ENCODE data around the gene MTCL1.

Gene MTCL1

GRCh38 chr18:8726963-8727705 lies 21.8 kb downstream of the MTCL1 start:
- no peak for DNase-seq
- in situ Hi-C loops (cut with HindIII; ENCODE audit: low pct_ligation_motif_present, low pct_unique_long_range_greater_than_20kb, low sequenced_read_pairs): no loop called here

DNA sequence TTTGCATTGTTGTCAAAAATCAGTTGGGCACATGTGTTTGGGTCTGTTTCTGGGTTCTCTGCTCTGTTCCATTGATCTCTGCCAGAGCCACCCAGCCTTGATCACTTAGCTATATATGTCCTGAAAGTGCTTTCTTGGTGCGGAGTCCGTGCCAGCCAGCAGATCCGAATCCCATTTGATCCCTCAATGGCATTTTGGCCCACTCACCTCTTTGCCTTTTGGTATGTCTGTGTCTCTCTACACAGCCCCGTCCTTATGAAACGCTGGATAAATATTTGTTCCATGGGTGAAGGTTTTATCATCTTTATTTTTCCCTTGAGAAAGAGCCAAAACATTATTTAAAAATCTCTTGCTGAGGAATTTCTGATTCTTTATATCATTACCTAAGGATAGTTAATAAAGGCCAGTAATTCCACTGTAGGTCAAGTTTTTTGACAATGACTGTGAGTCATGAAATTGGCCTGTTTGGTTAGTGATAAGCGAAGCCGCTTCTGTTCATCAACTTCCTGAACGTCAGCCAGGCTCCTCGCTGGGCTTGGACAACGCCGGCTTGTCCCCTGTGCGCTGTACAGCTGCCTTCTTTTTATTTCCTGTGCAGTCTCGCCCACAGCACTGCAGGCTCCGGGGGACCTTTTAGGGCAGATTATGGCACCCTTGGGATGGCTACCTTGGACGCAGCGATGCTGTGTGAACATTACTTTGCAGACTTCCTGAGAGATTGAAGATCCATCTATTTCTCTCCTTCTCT lies 24.9 kb downstream of the MTCL1 start:
- peak; percentile 80 for DNase-seq
- in situ Hi-C loops (cut with HindIII; ENCODE audit: low pct_ligation_motif_present, low pct_unique_long_range_greater_than_20kb, low sequenced_read_pairs): no loop called here

GRCh38 chr18:8732442-8733360 lies 27.3 kb downstream of the MTCL1 start:
- in situ Hi-C loops (cut with HindIII; ENCODE audit: low pct_ligation_motif_present, low pct_unique_long_range_greater_than_20kb, low sequenced_read_pairs): no loop called here
- DNase-seq: no peak

GRCh38 chr18:8734496-8734895 lies 29.1 kb downstream of the MTCL1 start:
- in situ Hi-C loops (cut with HindIII; ENCODE audit: low pct_ligation_motif_present, low pct_unique_long_range_greater_than_20kb, low sequenced_read_pairs): no loop called here
- DNase-seq: no peak

GRCh38 chr18:8735274-8735673 lies 29.9 kb downstream of the MTCL1 start:
- in situ Hi-C loops (cut with HindIII; ENCODE audit: low pct_ligation_motif_present, low pct_unique_long_range_greater_than_20kb, low sequenced_read_pairs): no loop called here
- DNase-seq: no peak

- in situ Hi-C loops (cut with HindIII; ENCODE audit: low pct_ligation_motif_present, low pct_unique_long_range_greater_than_20kb, low sequenced_read_pairs): no loop called here
- no peak for DNase-seq
These were observed 35.8 kb downstream of the MTCL1 start for GRCh38 chr18:8741117-8741516.

DNA sequence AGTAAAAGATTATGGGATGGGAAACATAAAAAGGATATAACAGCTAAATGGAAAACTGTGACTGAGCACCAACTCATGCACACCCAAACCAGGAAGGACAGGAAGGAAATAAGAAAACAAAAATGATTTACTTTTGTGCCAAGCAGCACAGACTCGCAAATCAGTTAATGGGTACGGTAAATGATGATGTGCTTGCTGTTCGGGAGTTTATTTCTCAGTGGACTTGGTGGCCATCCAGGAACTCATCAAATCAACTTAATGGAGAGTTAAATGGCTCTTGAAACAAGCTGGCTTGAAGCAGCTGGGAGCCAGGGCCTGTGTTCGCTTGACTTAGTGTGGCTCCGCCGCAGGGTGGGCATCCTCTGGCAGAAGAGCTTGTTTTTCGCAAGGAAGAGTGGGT lies 36.2 kb downstream of the MTCL1 start:
- in situ Hi-C loops (cut with HindIII; ENCODE audit: low pct_ligation_motif_present, low pct_unique_long_range_greater_than_20kb, low sequenced_read_pairs): no loop called here
- no peak for DNase-seq

DNA sequence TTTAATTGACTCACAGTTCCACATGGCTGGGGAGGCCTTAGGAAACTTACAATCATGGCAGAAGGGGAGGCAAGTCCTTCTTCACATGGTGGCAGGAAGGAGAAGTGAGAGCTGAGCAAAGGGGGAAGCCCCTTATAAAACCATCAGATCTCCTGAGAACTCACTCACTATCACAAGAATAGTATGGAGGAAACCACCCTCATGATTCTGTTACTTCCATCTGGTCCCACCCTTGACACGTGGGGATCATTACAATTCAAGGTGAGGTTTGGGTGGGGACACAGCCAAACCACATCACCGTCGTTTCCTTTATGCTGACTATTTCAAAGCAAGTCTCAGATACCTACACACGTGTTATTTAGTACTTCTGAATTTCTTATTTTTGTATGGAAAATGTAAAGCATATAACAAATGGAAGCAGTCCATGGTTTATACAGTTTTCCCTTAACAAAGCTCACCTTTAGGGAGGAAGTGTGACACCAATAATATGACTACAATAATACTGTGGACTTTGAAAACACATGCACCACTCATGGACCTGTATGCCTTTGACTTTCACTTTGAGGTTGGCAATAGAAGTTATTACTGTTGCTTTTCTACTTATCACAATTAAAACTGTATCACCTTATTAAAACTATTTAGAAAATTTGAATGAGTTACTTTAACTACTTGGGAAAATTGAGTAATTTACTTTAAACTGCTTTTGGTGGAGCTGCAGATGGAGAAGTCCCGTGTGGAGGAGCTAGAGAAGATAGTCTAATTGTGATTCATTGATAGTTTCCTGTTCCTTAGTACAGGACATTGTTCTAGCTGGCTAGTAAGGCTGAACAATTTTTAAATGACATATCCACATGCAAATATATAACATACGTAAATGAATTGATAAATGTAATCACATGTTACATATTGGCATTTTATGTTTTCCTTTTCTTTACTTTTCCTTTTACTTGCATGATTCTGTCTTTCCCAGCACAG lies 37.3 kb downstream of the MTCL1 start:
- DNase-seq: no peak

DNA sequence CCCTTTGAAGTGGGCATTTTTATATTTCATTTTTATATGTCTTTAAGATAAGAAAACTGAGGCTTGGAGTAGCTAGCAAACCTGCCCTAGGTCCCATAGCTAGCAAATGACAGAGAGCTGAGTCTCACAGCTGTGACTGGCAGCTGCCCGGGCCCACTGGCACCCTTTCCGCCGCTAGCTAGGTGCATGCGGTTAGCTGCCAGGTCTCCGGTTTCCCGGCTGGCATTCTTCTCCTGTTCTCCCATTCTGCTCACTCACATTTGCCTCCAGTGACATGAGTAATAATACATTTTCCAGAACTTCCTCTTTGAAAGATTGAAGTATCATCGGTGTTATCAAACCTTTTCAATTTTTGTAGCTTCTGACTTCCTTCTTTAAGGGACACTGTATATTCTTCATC lies 38.7 kb downstream of the MTCL1 start:
- no peak for DNase-seq
- in situ Hi-C loops (cut with HindIII; ENCODE audit: low pct_ligation_motif_present, low pct_unique_long_range_greater_than_20kb, low sequenced_read_pairs): no loop called here

More for the DNA sequence above, 37.3 kb downstream of the MTCL1 start:
- in situ Hi-C loops (cut with HindIII; ENCODE audit: low pct_ligation_motif_present, low pct_unique_long_range_greater_than_20kb, low sequenced_read_pairs): no loop called here

DNA sequence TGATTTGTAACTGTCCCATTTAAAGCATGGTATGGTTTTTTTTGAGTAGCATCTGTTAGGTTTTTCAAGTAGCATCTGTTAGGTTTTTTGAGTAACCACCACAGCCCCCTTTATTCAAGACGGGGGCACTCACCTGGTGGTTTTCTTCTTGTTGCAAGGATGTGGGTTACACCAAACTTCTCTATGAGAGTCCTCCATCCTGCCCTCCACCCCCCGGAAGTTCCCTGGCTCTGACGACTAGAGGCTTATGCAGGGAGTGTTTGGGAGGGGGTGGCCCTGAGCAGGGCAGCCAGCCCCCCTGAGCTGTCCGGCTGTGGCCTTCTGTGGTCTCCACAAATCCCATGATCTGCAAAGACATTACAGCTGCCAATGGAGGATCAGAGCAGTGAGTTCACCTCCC lies 39.3 kb downstream of the MTCL1 start:
- in situ Hi-C loops (cut with HindIII; ENCODE audit: low pct_ligation_motif_present, low pct_unique_long_range_greater_than_20kb, low sequenced_read_pairs): no loop called here
- DNase-seq: no peak

GRCh38 chr18:8745355-8746014 lies 40.1 kb downstream of the MTCL1 start:
- in situ Hi-C loops (cut with HindIII; ENCODE audit: low pct_ligation_motif_present, low pct_unique_long_range_greater_than_20kb, low sequenced_read_pairs): no loop called here
- DNase-seq: no peak

- DNase-seq: peak; percentile 66
- in situ Hi-C loops (cut with HindIII; ENCODE audit: low pct_ligation_motif_present, low pct_unique_long_range_greater_than_20kb, low sequenced_read_pairs): no loop called here
These were observed 42.1 kb downstream of the MTCL1 start for GRCh38 chr18:8747440-8747937.

GRCh38 chr18:8749492-8749891 lies 44.1 kb downstream of the MTCL1 start:
- in situ Hi-C loops (cut with HindIII; ENCODE audit: low pct_ligation_motif_present, low pct_unique_long_range_greater_than_20kb, low sequenced_read_pairs): no loop called here
- no peak for DNase-seq

GRCh38 chr18:8750954-8751415 lies 45.6 kb downstream of the MTCL1 start:
- no peak for DNase-seq
- in situ Hi-C loops (cut with HindIII; ENCODE audit: low pct_ligation_motif_present, low pct_unique_long_range_greater_than_20kb, low sequenced_read_pairs): no loop called here

- in situ Hi-C loops (cut with HindIII; ENCODE audit: low pct_ligation_motif_present, low pct_unique_long_range_greater_than_20kb, low sequenced_read_pairs): no loop called here
- DNase-seq: no peak
These were observed 46.3 kb downstream of the MTCL1 start for GRCh38 chr18:8751692-8752091.

- no peak for DNase-seq
- in situ Hi-C loops (cut with HindIII; ENCODE audit: low pct_ligation_motif_present, low pct_unique_long_range_greater_than_20kb, low sequenced_read_pairs): no loop called here
These were observed 47.0 kb downstream of the MTCL1 start for GRCh38 chr18:8752329-8752728.

Measured in ACHN (cell line).